T-cell (primary cell): ENCODE results near the gene CCNA1. TPM values are rescaled to one million over a fixed set of nuclear protein-coding genes. Genes with fewer than 3 reads are reported as not detected.

ENCODE experiments used
- ATAC-seq, 4 experiments: fragments of 200-7000 bp in 3 of 4; fragments of 150-1000 bp in 1 of 4; cut with Tn5 transposase; replicated peaks in 1 of 4; 1 replicate in 3 of 4; 2 replicates in 1 of 4; pipeline ENCODE4 v1.10.0; 2021; ENCODE audit warnings: moderate library complexity in 3 of 4, mild to moderate bottlenecking in 2 of 4, moderate number of reproducible peaks in 1 of 4
- CTCF ChIA-PET, 2 donors: fragments of 300-600 bp; sonication (Branson Sonifier 250); formaldehyde crosslinking; loops; one replicate each; lab custom pipeline; 2022; ENCODE audit warnings: antibody characterized with exemption in 2 of 2; lab: Charles Lee
- POLR2A ChIA-PET, 2 donors: fragments of 300-600 bp; sonication (Branson Sonifier 250); formaldehyde crosslinking; loops; one replicate each; lab custom pipeline; 2022; ENCODE audit warnings: antibody characterized with exemption in 2 of 2; lab: Charles Lee
- DNase-seq, 35 experiments: peaks; one replicate each; pipeline versions ENCODE4 v3.0.0 to v3.0.0-alpha.2; 2013 to 2023
- H3K27ac ChIP-seq: one replicate; pipeline ENCODE4 v1.5.1; 2013; ENCODE audit warnings: low read length
- H3K27me3 ChIP-seq, 2 experiments: replicated peaks in 1 of 2; 1 replicate in 1 of 2; 2 replicates in 1 of 2; pipeline versions ENCODE4 v1.6.1 to v1.7.0; 2013; ENCODE audit warnings: low read length in 1 of 2, mixed read lengths in 1 of 2; ENCODE audit not compliant: control insufficient read depth in 2 of 2, insufficient read depth in 2 of 2; ENCODE audit errors: extremely low read depth in 1 of 2
- H3K36me3 ChIP-seq, 2 donors: 1 replicate in 1 of 2; 2 replicates in 1 of 2; pipeline versions ENCODE4 v1.6.1 to v1.7.0; 2013; ENCODE audit warnings: low read length in 1 of 2; ENCODE audit not compliant: control insufficient read depth in 2 of 2, insufficient read depth in 1 of 2; ENCODE audit errors: extremely low read depth in 1 of 2
- H3K4me1 ChIP-seq, 2 experiments: 1 replicate in 1 of 2; 2 replicates in 1 of 2; pipeline versions ENCODE4 v1.6.1 to v1.7.0; 2013; ENCODE audit warnings: low read length in 2 of 2, mixed read lengths in 1 of 2; ENCODE audit not compliant: insufficient read depth in 2 of 2, control insufficient read depth in 1 of 2; ENCODE audit errors: extremely low read depth in 1 of 2
- H3K4me3 ChIP-seq, 2 donors: 1 replicate in 1 of 2; 2 replicates in 1 of 2; pipeline versions ENCODE4 v1.5.1 to v1.7.0; 2013; ENCODE audit warnings: mild to moderate bottlenecking in 2 of 2, low read length in 1 of 2, moderate library complexity in 1 of 2; ENCODE audit not compliant: control insufficient read depth in 1 of 2; ENCODE audit errors: extremely low read depth in 1 of 2
- H3K9me3 ChIP-seq: 2 replicates; pipeline ENCODE4 v1.7.0; 2013
- H3K27ac Mint-ChIP-seq, 2 donors: one replicate each; pipeline ENCODE4 v1.8.0; 2020 to 2021; ENCODE audit warnings: mild to moderate bottlenecking in 2 of 2, mixed read lengths in 2 of 2
- H3K27me3 Mint-ChIP-seq, 2 donors: one replicate each; pipeline ENCODE4 v1.8.0; 2021 to 2022; ENCODE audit warnings: mixed read lengths in 2 of 2
- H3K36me3 Mint-ChIP-seq: one replicate; pipeline ENCODE4 v1.8.0; 2021; ENCODE audit warnings: mixed read lengths
- H3K4me1 Mint-ChIP-seq, 3 donors: one replicate each; pipeline ENCODE4 v1.8.0; 2020 to 2022; ENCODE audit warnings: mixed read lengths in 3 of 3, mild to moderate bottlenecking in 1 of 3
- H3K4me3 Mint-ChIP-seq, 3 donors: one replicate each; pipeline ENCODE4 v1.8.0; 2020 to 2022; ENCODE audit warnings: mild to moderate bottlenecking in 3 of 3, mixed read lengths in 3 of 3, moderate library complexity in 3 of 3
- H3K9me3 Mint-ChIP-seq, 3 donors: one replicate each; pipeline ENCODE4 v1.8.0; 2020 to 2022; ENCODE audit warnings: mixed read lengths in 3 of 3
- WGBS: methylation state at CpG from one replicate; pipeline ENCODE4 v1.1.5; 2013; ENCODE audit warnings: missing lambda C conversion rate; ENCODE audit not compliant: insufficient coverage; 5-methylcytosine and 5-hydroxymethylcytosine counted together
- total RNA-seq, 35 experiments: library from RNA in 6 of 35; stranded (reverse) in 6 of 35; fragments of 120-200 nt in 1 of 35; gene quantifications; one replicate each; pipeline versions ENCODE4 v1.2.1 to v1.2.4 and lab custom pipeline; 2013 to 2026

CCNA1 gene
- total RNA-seq, 5 donors from 2014 or later (not counting 1 experiment from before 2014, with no cell fraction given), result not detected

- CTCF ChIA-PET, result no interaction called here
- DNase-seq (no peak), ATAC-seq (no peak)
- no peaks in the 10 kb centered on the region for H3K36me3 ChIP-seq
- no peaks in the 10 kb centered on the region for H3K9me3 Mint-ChIP-seq
- no peaks in the 10 kb centered on the region for H3K9me3 ChIP-seq
- H3K4me3 Mint-ChIP-seq, result no peak overlapping the region
- H3K4me3 ChIP-seq, result no peak overlapping the region
- H3K36me3 Mint-ChIP-seq, result no peaks in the 10 kb centered on the region
- no peak overlapping the region for H3K27ac Mint-ChIP-seq
- no peaks in the 10 kb centered on the region for H3K27me3 ChIP-seq
- no peaks in the 10 kb centered on the region for H3K4me1 ChIP-seq
- no peaks in the 10 kb centered on the region for H3K4me1 Mint-ChIP-seq
- no peak overlapping the region for H3K27ac ChIP-seq
- POLR2A ChIA-PET, result no interaction called here
- no peaks in the 10 kb centered on the region for H3K27me3 Mint-ChIP-seq
Measured at GRCh38 chr13:36461506-36461905, 29.2 kb downstream of the CCNA1 start.

DNA sequence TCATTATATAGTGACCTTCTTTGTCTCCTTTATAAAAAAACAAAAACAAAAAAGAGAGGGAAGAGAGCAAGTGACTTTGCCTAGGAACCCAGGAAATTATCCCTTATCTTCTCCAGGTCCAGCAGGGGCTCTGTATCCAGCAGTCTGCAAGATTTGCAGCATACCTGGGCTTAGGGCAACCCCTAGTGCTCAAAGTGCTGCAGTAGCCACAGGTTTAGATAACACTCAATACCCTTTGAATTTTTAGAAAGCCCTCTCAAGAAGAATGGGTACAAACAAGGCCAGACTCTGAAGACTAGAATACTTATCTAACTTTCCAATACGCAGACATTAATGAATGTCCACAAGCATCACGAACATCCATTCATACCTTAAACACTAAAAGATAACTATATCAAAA, 43.2 kb downstream of the CCNA1 start:
- H3K27ac ChIP-seq, result no peak overlapping the region
- Mint-ChIP-seq H3K4me1 (no peaks in the 10 kb centered on the region), H3K36me3 (no peaks in the 10 kb centered on the region), H3K4me3 (no peak overlapping the region), H3K27me3 (peaks cover 2 to 5% of the 10 kb centered on the region in 2 donors), H3K9me3 (peaks cover 9 to 21% (median 11%) of the 10 kb centered on the region in 3 donors), H3K27ac (no peak overlapping the region)
- H3K36me3 ChIP-seq, result no peaks in the 10 kb centered on the region
- POLR2A ChIA-PET, result no interaction called here
- no peaks in the 10 kb centered on the region for H3K4me1 ChIP-seq
- H3K27me3 ChIP-seq, result no peaks in the 10 kb centered on the region
- ATAC-seq (no peak), DNase-seq (no peak)
- no CpG with 5 or more reads among the region's 2 CpGs for WGBS
- no peaks in the 10 kb centered on the region for H3K9me3 ChIP-seq
- CTCF ChIA-PET, result no interaction called here
- H3K4me3 ChIP-seq, result no peak overlapping the region

DNA sequence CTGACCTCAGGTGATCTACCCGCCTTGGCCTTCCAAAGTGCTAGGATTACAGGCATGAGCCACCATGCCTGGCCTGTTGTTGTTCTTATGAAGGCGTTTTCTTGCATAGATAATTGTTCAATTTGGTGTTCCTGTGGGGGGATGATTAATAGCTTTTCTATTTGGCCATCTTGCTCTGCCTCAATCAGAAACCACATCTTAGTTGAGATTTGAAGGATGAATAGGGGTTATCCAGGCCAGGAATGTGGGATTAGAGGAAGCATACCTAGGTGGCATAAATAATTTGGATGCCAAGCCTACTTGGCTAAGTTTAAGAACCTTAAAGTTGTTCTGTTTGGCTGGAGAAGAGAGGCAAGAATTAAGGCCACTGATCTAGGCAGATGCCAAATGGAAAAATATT, 44.4 kb downstream of the CCNA1 start:
- Histone ChIP-seq H3K4me1 (no peaks in the 10 kb centered on the region), H3K27ac (no peak overlapping the region), H3K36me3 (no peaks in the 10 kb centered on the region), H3K4me3 (no peak overlapping the region), H3K9me3 (no peaks in the 10 kb centered on the region), H3K27me3 (no peaks in the 10 kb centered on the region)
- H3K4me3 Mint-ChIP-seq, result no peak overlapping the region
- peaks cover 6 to 21% (median 14%) of the 10 kb centered on the region in 3 donors for H3K9me3 Mint-ChIP-seq
- CTCF ChIA-PET, result no interaction called here
- H3K36me3 Mint-ChIP-seq, result no peaks in the 10 kb centered on the region
- H3K27me3 Mint-ChIP-seq, result peaks cover 2 to 5% of the 10 kb centered on the region in 2 donors
- 77% methylated on average over 2 of the region's 2 CpGs for WGBS
- H3K27ac Mint-ChIP-seq, result no peak overlapping the region
- DNase-seq (no peak), ATAC-seq (no peak)
- no peaks in the 10 kb centered on the region for H3K4me1 Mint-ChIP-seq
- POLR2A ChIA-PET, result no interaction called here

DNA sequence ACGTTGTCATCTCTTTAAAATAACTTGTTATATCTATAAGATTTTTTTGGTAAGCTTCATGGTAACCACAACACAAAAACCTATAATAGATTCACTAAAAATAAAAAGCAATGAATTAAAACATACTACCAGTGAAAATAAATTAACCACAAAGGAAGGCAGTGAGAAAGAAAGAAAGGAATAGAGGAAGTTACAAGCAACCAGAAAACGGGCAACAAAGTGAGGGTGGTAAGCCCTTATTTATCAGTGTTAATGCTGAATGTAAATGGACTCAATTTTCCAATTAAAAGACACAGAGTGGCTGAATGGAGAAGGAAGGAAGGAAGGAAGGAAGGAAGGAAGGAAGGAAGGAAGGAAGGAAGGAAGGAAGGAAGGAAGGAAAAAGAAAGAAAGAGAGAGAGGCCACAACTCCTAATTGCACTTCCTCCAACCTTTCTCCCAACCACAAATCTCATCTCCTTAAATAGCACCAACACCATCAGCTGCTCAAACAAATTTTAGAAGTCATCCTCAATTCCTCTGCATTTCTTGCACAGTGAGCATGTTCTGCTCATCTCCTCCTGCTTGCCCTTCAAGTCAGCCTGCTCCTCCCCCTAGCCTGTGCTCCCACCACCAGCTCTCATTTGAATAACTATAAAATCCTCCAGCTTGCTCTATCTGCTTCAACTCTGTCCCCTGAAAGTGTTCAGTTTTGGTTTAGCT, 48.6 kb downstream of the CCNA1 start:
- no peak overlapping the region for H3K4me3 ChIP-seq
- ChIA-PET CTCF (no interaction called here), POLR2A (no interaction called here)
- Mint-ChIP-seq H3K4me1 (no peaks in the 10 kb centered on the region), H3K4me3 (no peak overlapping the region), H3K27me3 (no peaks in the 10 kb centered on the region), H3K36me3 (no peaks in the 10 kb centered on the region), H3K27ac (no peak overlapping the region), H3K9me3 (peaks cover 0 to 17% (median 16%) of the 10 kb centered on the region in 3 donors)
- no peaks in the 10 kb centered on the region for H3K27me3 ChIP-seq
- ATAC-seq, result no peak
- no peak overlapping the region for H3K27ac ChIP-seq
- no peaks in the 10 kb centered on the region for H3K9me3 ChIP-seq
- no peak for DNase-seq
- no peaks in the 10 kb centered on the region for H3K36me3 ChIP-seq
- no peaks in the 10 kb centered on the region for H3K4me1 ChIP-seq
- no CpG with 5 or more reads among the region's 2 CpGs for WGBS

- no peak for DNase-seq
- Histone ChIP-seq H3K27ac (no peak overlapping the region), H3K36me3 (no peaks in the 10 kb centered on the region), H3K4me1 (no peaks in the 10 kb centered on the region), H3K4me3 (no peak overlapping the region), H3K27me3 (no peaks in the 10 kb centered on the region), H3K9me3 (no peaks in the 10 kb centered on the region)
- H3K27ac Mint-ChIP-seq, result no peak overlapping the region
- H3K4me1 Mint-ChIP-seq, result no peaks in the 10 kb centered on the region
- ATAC-seq, result no peak
- peaks cover 0 to 5% of the 10 kb centered on the region in 2 donors for H3K27me3 Mint-ChIP-seq
- peaks cover 0 to 5% (median 0%) of the 10 kb centered on the region in 3 donors for H3K9me3 Mint-ChIP-seq
- ChIA-PET POLR2A (no interaction called here), CTCF (no interaction called here)
- H3K4me3 Mint-ChIP-seq, result no peak overlapping the region
- no peaks in the 10 kb centered on the region for H3K36me3 Mint-ChIP-seq
Measured at GRCh38 chr13:36490055-36490454, 57.8 kb downstream of the CCNA1 start.

Other genes with a start within 250 kb of the CCNA1 start
- not detected for gene SOHLH2, start 217.9 kb upstream of the CCNA1 start, total RNA-seq
- gene CCDC169, start 134.7 kb upstream of the CCNA1 start, total RNA-seq, result not detected
- gene SPART, start 86.1 kb upstream of the CCNA1 start, total RNA-seq, result 10 to 100 TPM; 20.2 to 33.3 (median 28.8) TPM
- gene SERTM1, start 241.5 kb downstream of the CCNA1 start, total RNA-seq, result not detected